Stomach smooth muscle (tissue), 2 donors: ENCODE results near the gene CHD9.

ENCODE experiments used
- H3K27ac ChIP-seq: one replicate; pipeline ENCODE4 v1.7.0; 2013; ENCODE audit warnings: mild to moderate bottlenecking, low read length, inconsistent platforms
- H3K27me3 ChIP-seq, 2 donors: one replicate each; pipeline ENCODE4 v1.7.0; 2013; ENCODE audit warnings: low read length in 2 of 2; ENCODE audit not compliant: insufficient read depth in 2 of 2, control insufficient read depth in 1 of 2
- H3K36me3 ChIP-seq, 2 donors: one replicate each; pipeline ENCODE4 v1.7.0; 2013; ENCODE audit warnings: low read length in 2 of 2; ENCODE audit not compliant: control insufficient read depth in 2 of 2, insufficient read depth in 2 of 2
- H3K4me1 ChIP-seq: one replicate; pipeline ENCODE4 v1.7.0; 2013; ENCODE audit warnings: low read length; ENCODE audit not compliant: control insufficient read depth, insufficient read depth
- H3K4me3 ChIP-seq, 2 donors: one replicate each; pipeline ENCODE4 v1.7.0; 2013; ENCODE audit warnings: low read length in 2 of 2
- H3K9ac ChIP-seq, 2 donors: one replicate each; pipeline ENCODE4 v1.7.0; 2013; ENCODE audit warnings: low read length in 2 of 2, mild to moderate bottlenecking in 1 of 2
- H3K9me3 ChIP-seq, 2 donors: one replicate each; pipeline ENCODE4 v1.7.0; 2013; ENCODE audit warnings: low read length in 2 of 2; ENCODE audit not compliant: control insufficient read depth in 2 of 2
- donor health status: healthy.
- donor health status: Pancreatic carcinoma.

CHD9 gene

DNA sequence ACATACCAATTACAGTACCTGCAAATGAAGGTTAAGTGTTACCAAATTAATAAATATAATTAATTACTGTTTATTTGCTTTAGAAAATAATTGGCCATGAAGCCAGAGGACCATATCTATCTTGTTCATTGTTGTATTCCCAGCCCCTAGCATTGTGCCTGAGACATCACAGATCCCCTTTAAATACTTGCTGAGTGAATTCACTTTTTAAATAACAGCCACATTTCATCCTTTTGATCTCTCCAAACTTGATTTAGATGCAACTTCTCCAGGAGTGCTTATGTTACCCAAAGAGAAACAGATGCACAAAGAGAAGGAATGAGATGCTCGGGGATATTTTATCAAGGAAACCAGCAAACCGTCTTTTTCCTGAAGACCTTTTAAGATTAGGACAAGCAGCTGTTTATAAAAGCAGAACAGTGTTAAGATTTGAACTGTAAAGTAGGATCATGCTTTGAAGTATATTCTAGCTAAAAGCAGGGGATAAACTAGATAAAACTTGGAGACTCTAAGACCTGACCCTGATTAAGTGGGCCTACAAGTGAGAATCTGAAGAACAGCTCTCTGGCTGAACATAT, 66.3 kb downstream of the CHD9 start:
- Histone ChIP-seq H3K27ac (peak overlapping the region; percentile 46), H3K4me1 (no peaks in the 10 kb centered on the region), H3K27me3 (no peaks in the 10 kb centered on the region), H3K36me3 (no peaks in the 10 kb centered on the region), H3K4me3 (no peak overlapping the region), H3K9me3 (no peaks in the 10 kb centered on the region), H3K9ac (no peak overlapping the region)

DNA sequence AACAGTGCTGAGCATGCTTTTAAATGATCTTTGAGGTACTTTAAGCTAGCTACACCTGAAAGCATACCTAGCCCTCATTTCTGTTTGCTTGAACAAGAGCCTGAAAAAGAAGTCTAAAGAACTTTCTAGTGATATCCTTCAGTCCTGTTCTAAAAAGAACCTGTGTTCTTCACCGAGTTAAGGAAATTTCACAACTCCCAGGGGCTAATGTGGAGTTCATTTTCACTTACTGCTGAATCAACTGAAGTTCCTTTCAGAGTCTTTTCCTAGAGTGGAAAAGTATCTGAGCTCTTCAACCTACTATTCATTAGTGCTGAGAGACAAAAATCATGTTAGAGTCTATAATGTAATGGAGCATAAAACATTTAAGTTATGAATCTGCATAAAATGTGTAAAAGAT, 66.9 kb downstream of the CHD9 start:
- H3K27me3 ChIP-seq, result no peaks in the 10 kb centered on the region
- H3K36me3 ChIP-seq, result no peaks in the 10 kb centered on the region
- H3K4me1 ChIP-seq, result no peaks in the 10 kb centered on the region
- no peaks in the 10 kb centered on the region for H3K9me3 ChIP-seq
- H3K9ac ChIP-seq, result no peak overlapping the region
- no peak overlapping the region for H3K4me3 ChIP-seq
- H3K27ac ChIP-seq, result peak overlapping the region; percentile 46

DNA sequence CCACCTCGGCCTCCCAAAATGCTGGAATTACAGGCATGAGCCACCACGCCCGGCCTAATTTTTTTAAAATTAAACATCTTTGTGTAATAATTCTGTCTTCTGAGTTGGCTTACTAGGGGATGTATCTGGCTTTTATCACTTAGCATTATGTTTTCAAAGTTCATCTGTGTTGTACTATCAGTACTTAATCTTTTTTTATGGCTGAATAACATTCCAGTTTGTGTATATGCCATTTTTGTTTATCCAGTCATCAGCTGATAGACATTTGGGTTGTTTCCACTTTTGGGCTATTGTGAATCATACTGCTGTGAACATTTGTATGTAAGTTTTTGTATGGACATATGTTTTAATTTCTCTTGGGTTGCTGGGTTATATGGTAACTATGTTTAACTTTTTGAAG, 69.0 kb downstream of the CHD9 start:
- no peaks in the 10 kb centered on the region for H3K27me3 ChIP-seq
- no peak overlapping the region for H3K4me3 ChIP-seq
- no peak overlapping the region for H3K27ac ChIP-seq
- no peaks in the 10 kb centered on the region for H3K4me1 ChIP-seq
- no peak overlapping the region for H3K9ac ChIP-seq
- no peaks in the 10 kb centered on the region for H3K36me3 ChIP-seq
- no peaks in the 10 kb centered on the region for H3K9me3 ChIP-seq

DNA sequence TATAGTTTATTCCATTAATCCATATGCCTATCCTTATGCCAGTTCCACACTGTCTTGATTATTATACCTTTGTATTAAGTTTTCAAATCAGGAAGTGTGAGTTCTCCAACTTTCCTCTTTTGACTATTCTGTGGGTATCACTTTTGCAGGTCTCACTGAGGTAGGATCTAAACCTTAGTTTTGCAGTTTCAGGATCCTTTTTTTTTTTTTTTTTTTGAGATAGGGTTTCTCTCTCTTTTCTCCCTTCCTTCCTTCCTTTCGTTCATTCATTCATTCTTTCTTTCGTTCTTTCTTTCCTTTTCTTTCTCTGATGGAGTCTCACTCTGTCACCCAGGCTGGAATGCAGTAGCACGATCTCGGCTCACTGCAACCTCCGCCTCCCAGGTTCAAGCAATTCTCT, 71.6 kb downstream of the CHD9 start:
- Histone ChIP-seq H3K27me3 (no peaks in the 10 kb centered on the region), H3K36me3 (no peaks in the 10 kb centered on the region), H3K4me1 (peaks cover 9% of the 10 kb centered on the region), H3K9me3 (no peaks in the 10 kb centered on the region), H3K4me3 (no peak overlapping the region), H3K9ac (no peak overlapping the region), H3K27ac (no peak overlapping the region)

DNA sequence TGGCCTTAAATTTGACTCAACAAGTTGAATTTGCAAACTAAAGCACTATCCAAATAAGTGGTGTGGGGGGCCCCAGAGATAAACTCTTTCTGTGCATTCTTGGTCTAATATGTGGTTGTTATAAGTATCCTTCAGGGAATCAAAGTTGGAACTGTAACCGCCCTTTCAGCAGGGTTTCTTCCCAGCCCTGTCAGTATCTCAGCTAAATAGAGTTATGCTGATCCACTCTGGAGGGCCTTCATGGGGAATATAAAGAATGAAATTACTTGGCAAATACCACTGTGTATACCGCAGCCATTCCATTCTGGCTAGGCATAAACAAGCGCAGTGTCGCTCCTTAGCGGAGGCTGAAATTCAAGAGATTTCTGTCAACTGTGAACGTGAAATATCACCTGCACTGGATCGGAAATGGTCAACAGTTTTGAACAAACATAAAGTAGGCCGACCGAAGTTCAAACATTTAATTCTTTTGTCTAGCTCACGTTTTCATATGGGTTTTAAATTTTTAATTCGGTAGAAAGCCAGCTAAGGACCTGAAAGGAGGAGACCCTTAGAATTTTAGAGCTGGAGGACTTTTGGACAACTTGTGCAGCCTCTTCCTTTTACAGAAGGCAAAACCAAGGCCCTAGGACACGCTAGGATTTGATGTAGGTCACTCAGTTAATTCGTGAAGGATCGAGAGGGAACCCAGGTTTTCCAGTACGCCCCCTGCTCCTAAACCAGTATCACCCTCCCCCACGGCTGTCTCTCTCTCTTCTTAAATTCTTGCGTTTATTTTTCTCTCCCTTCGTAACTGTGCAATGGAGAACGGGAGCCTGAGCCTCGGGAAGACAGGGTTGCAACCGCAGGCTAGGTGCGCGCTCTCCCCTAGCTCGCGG, 74.7 kb downstream of the CHD9 start:
- Histone ChIP-seq H3K4me1 (peaks cover 9% of the 10 kb centered on the region), H3K36me3 (no peaks in the 10 kb centered on the region), H3K27me3 (no peaks in the 10 kb centered on the region), H3K9ac (peak overlapping the region; percentile 85 to 91), H3K4me3 (peak overlapping the region; percentile 75 to 83), H3K9me3 (no peaks in the 10 kb centered on the region), H3K27ac (peak overlapping the region; percentile 88)

DNA sequence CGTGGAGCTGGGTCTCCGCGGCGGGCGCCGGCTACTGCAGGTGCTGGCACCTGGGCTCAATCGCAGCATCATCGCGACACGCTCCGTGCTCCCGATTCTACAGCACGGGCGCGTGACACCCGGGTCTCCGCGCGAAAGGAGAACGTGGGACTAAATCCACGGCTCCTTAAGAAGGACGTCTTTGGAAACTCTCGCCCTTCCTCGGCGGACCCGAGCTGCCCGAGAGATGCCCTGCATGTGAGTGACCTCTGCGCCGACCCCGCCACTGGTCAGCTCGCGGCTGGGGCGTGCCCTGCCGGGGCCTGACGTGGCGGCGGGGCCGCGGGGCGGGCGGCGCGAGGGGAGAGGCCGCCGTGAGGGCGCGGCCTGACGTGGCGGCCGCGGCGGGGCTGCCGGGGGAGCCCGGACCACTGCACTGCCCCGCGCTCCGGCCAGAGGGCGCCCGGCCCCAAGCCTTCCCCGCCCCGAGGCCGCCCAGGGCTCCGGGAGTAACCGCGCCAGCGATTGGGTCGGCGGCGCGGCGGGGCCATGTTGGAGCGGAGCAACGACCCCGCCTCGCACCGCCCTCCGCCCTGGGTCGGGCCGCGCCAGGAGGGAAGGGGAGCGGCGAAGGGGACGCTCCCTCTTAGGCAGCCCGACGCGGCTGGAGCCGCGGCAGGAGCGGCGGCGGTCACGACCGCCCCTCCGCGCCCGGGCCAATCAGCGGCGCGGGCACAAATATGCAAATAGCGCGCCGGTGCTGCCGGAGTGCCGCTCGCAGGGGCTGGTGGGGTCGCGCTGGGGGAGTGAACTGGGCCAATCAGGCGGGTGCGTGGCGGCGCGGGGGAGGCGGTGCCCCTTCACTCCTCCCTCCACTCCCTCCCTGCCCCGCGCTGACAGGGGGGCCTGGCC, 75.6 kb downstream of the CHD9 start:
- H3K4me1 ChIP-seq, result peaks cover 9% of the 10 kb centered on the region
- H3K36me3 ChIP-seq, result no peaks in the 10 kb centered on the region
- peak overlapping the region; percentile 88 for H3K27ac ChIP-seq
- no peaks in the 10 kb centered on the region for H3K9me3 ChIP-seq
- no peaks in the 10 kb centered on the region for H3K27me3 ChIP-seq
- peak overlapping the region; percentile 85 to 91 for H3K9ac ChIP-seq
- peak overlapping the region; percentile 75 to 83 for H3K4me3 ChIP-seq

DNA sequence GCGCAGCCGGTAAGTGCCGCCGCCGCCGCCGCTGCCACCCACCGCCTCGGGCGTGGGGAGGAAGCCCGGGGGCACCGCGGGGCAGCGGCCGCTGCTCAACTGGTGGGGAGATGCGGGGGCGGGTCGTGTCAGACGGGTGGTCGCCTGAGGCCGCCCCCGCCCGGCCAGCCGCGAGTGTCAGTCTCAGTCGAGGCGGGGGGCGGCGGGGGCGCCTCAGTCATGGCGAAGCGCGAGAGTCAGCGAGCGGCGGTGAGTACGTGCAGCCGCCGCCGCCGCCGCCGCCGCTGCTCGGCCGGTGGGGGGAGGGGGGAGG, 76.2 kb downstream of the CHD9 start:
- peak overlapping the region in 1 of 2 donors; percentile 83 for H3K4me3 ChIP-seq
- no peak overlapping the region for H3K9ac ChIP-seq
- H3K27me3 ChIP-seq, result no peaks in the 10 kb centered on the region
- no peaks in the 10 kb centered on the region for H3K36me3 ChIP-seq
- no peaks in the 10 kb centered on the region for H3K9me3 ChIP-seq
- H3K27ac ChIP-seq, result peak overlapping the region; percentile 88
- peaks cover 9% of the 10 kb centered on the region for H3K4me1 ChIP-seq

DNA sequence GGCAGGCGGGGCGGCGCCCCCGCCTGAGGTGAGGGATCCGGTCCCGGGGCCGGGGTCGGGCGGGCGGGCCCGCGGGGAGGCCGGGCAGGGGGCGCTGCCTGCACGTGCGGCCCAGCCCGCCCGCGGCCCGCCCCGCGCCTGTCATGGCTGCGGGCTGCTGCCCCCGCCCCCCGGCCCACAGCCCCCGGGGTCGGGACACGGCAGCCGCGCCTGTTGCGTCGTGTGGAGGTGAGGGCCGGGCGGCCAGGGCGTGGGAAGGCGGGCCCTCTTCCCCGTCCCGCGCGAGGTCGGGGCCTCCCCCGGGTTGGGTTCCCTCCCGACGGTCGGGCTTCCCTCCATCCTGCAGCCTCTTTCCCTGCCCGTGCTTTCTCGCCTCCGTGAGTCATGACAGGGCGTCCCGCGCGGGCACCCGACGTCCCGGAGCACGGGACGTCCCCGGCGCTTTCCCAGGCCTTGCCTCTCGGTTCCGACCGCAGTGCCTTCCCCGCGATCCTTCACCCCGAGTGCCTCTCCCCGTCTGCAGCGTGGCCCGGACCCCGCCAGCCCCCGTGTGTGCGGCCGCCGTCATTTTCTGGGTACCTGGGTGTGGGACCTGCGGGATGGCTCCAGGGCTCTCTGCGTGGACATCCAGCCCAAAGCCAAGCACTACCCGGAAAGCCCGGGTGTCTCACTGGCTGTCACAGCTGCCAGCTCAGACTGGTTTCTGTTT, 76.7 kb downstream of the CHD9 start:
- H3K9me3 ChIP-seq, result no peaks in the 10 kb centered on the region
- no peaks in the 10 kb centered on the region for H3K27me3 ChIP-seq
- peak overlapping the region; percentile 59 for H3K27ac ChIP-seq
- H3K4me1 ChIP-seq, result peaks cover 9% of the 10 kb centered on the region
- peak overlapping the region; percentile 58 to 70 for H3K9ac ChIP-seq
- H3K4me3 ChIP-seq, result peak overlapping the region; percentile 66 to 83
- no peaks in the 10 kb centered on the region for H3K36me3 ChIP-seq

DNA sequence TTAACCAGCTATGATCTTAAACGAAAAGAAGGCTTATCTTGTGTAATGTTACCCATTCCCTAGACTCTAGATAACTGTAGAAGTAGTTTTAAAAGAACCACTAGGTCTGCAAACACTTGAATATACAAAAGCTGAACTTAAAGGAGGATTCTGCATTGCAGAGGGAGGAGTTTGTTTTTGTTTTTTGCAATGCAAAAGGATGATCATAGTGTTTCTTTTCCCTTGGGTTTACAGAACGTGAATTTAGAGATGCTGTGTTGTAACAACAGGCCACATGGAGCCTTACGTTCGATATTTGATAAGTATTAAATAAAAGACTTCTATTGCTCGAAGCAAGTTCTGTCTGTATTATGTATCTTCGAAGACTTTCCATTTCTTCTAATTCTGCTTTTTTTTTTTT, 77.6 kb downstream of the CHD9 start:
- Histone ChIP-seq H3K4me1 (peaks cover 9% of the 10 kb centered on the region), H3K36me3 (no peaks in the 10 kb centered on the region), H3K27me3 (no peaks in the 10 kb centered on the region), H3K9me3 (no peaks in the 10 kb centered on the region), H3K4me3 (no peak overlapping the region), H3K9ac (peak overlapping the region in 1 of 2 donors; percentile 70), H3K27ac (no peak overlapping the region)

DNA sequence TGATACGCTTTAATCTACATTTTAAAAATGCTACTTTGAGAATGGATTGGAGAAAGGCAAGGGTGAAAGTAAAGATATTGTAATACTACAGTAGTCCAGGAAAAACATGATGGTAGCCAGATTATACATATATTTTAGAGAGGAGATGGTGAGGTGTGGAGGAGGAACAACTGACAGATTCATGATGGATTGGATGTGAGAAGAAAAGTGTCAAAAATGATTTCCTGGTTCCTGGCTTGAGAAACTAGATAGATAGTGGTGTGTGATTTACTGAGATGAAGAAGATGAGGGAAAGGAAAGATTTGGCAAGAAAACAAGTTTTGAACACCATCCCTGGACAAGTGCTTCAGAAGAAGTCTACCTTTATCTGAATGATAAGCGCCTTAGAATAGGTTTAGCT, 80.5 kb downstream of the CHD9 start:
- no peak overlapping the region for H3K4me3 ChIP-seq
- no peak overlapping the region for H3K27ac ChIP-seq
- no peak overlapping the region for H3K9ac ChIP-seq
- no peaks in the 10 kb centered on the region for H3K4me1 ChIP-seq
- no peaks in the 10 kb centered on the region for H3K9me3 ChIP-seq
- H3K36me3 ChIP-seq, result no peaks in the 10 kb centered on the region
- no peaks in the 10 kb centered on the region for H3K27me3 ChIP-seq
